Measurements from ENCODE around the gene GUCY2D.
"Not testable (repeated sequence)": the region's sequence is repeated elsewhere in the genome, so short reads cannot be mapped to it uniquely, and the experiment has no call there.

Gene GUCY2D

DNA sequence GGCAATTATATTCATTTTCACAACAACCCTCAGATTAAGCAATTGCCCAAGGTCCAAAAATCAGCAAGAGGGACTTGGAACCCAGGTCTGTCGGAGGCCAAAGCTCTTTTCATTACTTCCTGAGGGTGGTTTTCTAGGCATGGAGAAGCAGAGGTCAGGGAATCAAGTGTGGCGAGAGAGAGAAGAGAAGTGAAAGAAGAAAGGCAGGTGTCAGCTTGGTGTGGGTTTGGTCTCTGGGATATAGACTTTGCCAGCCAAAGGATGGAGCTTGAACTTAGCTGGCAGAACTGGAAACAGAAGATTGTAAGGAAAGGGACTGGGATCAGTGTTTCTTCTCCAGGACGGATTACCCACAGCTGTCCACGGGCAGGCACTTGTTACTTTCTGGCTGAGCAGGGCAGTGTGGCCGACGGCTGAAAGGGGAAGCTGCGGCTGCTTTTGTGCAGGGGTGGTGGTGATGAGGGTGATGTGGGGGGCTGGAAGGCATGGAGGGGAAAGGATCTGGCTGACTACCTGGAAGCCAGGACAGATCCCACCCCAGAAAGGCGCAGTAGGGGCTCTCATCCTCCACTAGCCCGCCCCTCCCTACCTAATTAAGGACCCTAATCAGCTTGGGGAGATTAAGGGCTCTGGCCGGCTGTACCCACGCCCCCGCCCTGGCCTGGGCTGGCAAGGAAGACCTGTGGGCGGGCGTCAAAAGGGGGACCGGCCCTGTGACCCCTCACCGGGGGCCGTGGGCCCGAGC is at the start of gene GUCY2D:
TSS of gene GUCY2D (plus strand) at position 640 of the 745 bp plus-strand sequence. CDS start 433 bp downstream, outside the sequence.
- H3K4me1 Mint-ChIP-seq = peaks cover 15% of the 10 kb centered on the region
- DNase-seq = no peak
- H3K27me3 Mint-ChIP-seq (ENCODE audit: low read depth, poor library complexity) = peaks cover 75% of the 10 kb centered on the region
- TF ChIP-seq, protein P1, sequence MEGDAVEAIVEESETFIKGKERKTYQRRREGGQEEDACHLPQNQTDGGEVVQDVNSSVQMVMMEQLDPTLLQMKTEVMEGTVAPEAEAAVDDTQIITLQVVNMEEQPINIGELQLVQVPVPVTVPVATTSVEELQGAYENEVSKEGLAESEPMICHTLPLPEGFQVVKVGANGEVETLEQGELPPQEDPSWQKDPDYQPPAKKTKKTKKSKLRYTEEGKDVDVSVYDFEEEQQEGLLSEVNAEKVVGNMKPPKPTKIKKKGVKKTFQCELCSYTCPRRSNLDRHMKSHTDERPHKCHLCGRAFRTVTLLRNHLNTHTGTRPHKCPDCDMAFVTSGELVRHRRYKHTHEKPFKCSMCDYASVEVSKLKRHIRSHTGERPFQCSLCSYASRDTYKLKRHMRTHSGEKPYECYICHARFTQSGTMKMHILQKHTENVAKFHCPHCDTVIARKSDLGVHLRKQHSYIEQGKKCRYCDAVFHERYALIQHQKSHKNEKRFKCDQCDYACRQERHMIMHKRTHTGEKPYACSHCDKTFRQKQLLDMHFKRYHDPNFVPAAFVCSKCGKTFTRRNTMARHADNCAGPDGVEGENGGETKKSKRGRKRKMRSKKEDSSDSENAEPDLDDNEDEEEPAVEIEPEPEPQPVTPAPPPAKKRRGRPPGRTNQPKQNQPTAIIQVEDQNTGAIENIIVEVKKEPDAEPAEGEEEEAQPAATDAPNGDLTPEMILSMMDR (IDR thresholded peaks at IDR 0.05) = no peak
- no peaks in the 10 kb centered on the region for H3K36me3 Mint-ChIP-seq (ENCODE audit: low read depth)
- H3K27ac Mint-ChIP-seq = no peak within 1 kb of the TSS
- H3K4me3 Mint-ChIP-seq = peak within 1 kb of the TSS; percentile 37
- H3K9me3 Mint-ChIP-seq = peaks cover 12% of the 10 kb centered on the region

- H3K36me3 Mint-ChIP-seq (ENCODE audit: low read depth) = peaks cover 23% of the 10 kb centered on the region
- H3K4me3 Mint-ChIP-seq; DNase-seq; H3K27me3 Mint-ChIP-seq (ENCODE audit: low read depth, poor library complexity); H3K9me3 Mint-ChIP-seq; H3K4me1 Mint-ChIP-seq; H3K27ac Mint-ChIP-seq: not testable (repeated sequence)
Measured at GRCh38 chr17:7953266-7953665, 49.1 kb upstream of the GUCY2D start.

GRCh38 chr17:7955414-7956227 is 46.8 kb upstream of the GUCY2D start:
- Mint-ChIP-seq H3K4me3 (no peak overlapping the region), H3K4me1 (no peaks in the 10 kb centered on the region), H3K27ac (no peak overlapping the region), H3K9me3 (no peaks in the 10 kb centered on the region), H3K36me3 (ENCODE audit: low read depth) (no peaks in the 10 kb centered on the region), H3K27me3 (ENCODE audit: low read depth, poor library complexity) (peaks cover 8% of the 10 kb centered on the region)
- TF ChIP-seq, protein P1 (IDR thresholded peaks at IDR 0.05) = no peak
- DNase-seq = no peak

DNA sequence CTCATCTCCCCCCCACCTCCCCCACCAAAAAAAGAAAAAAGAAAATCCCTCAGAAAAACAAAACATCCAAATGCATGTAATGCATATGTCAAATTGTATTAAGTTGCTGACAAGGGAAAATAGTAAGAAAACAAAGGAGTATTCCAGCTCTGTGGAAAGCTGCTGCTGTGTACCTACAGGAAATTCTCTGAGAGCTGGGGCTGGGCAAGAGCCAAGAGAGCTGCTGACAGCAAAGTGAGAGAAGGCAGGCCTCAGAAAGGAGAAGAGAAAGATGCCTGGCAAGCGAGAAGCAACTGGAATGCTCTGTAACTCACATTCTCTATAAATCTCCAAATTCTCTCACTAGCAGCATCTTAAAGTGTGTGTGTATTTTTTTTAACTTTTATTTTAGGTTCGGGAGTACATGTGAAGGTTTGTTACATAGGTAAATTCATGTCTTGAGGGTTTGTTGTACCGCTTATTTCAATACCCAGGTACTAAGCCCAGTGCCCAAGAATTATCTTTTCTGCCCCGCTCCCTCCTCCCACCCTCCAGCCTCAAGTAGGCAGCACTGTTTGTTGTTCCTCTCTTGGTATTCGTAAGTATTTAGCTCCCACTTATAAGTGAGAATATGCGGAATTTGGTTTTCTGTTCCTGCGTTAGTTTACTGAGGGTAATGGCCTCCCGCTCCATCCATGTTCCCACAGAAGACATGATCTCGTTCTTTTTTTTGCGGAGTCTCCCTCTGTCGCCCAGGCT is 46.0 kb upstream of the GUCY2D start:
- peaks cover 11% of the 10 kb centered on the region for H3K27me3 Mint-ChIP-seq (ENCODE audit: low read depth, poor library complexity)

DNA sequence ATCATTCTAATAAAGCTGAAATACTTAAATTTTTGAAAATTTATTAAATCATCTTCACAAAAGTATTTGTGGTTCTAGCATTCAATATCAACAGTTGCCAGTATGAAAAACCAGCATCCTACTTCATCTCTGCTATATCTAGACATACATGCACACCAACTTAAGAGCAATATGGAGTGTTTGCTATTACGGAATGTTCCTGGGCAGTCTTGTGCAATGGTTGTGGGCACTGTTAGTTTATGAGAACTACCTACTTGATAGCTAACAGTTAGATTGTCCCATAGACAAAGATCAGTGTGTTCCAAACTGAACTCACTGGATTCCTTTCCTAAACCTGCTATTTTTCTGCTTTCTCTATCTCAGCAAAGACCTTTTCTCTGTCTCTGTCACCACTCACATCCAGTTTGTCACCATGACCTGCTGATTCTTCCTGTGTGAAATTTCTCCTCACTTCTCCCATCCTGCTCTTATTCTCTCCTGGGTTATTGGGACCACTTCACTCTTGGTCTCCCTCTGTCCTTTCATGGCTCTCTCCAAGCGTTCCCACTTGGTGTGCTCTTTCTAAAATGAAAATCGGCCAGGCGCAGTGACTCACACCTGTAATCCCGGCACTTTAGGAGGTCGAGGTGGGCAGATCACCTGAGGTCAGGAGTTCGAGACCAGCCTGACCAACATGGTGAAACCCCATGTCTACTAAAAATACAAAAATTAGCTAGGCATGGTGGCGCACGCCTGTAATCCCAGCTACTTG is 42.7 kb upstream of the GUCY2D start:
- no peak overlapping the region for H3K27ac Mint-ChIP-seq
- H3K9me3 Mint-ChIP-seq = no peaks in the 10 kb centered on the region
- no peaks in the 10 kb centered on the region for H3K4me1 Mint-ChIP-seq
- no peak for DNase-seq
- TF ChIP-seq, protein P1 (IDR thresholded peaks at IDR 0.05) = no peak
- H3K27me3 Mint-ChIP-seq (ENCODE audit: low read depth, poor library complexity) = peaks cover 16% of the 10 kb centered on the region
- H3K4me3 Mint-ChIP-seq = no peak overlapping the region
- H3K36me3 Mint-ChIP-seq (ENCODE audit: low read depth) = no peaks in the 10 kb centered on the region

More for the DNA sequence above, 46.0 kb upstream of the GUCY2D start:
- no peak overlapping the region for H3K4me3 Mint-ChIP-seq
- H3K4me1 Mint-ChIP-seq = no peaks in the 10 kb centered on the region
- no peaks in the 10 kb centered on the region for H3K36me3 Mint-ChIP-seq (ENCODE audit: low read depth)
- DNase-seq = no peak
- H3K9me3 Mint-ChIP-seq = no peaks in the 10 kb centered on the region
- H3K27ac Mint-ChIP-seq = peak overlapping the region; percentile 41
- TF ChIP-seq, protein P1 (IDR thresholded peaks at IDR 0.05) = no peak

Measured in nephron progenitor cell (in vitro differentiated cells).